ENCODE results near the gene ALK.

DNA sequence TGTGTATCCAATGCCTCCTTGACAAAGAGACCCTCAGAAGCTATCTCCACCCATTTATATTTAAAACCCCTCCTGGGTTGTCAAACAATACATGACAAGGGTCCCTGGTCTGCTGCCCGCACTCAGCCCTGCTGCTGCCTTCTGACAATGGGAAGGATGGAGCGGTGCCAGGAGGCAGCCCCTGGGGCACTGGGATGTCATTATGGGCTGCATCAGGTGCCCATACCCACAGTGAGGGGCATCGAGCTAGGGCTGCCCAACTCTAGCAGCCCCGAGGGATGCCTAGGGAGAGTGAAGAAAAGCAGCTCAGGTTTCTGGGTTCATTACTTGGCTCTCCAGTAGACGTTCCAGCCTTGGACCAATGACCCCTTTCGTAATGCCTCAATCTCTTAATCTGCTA, 301.7 kb downstream of the ALK start:
- TF ChIP-seq, protein P1, sequence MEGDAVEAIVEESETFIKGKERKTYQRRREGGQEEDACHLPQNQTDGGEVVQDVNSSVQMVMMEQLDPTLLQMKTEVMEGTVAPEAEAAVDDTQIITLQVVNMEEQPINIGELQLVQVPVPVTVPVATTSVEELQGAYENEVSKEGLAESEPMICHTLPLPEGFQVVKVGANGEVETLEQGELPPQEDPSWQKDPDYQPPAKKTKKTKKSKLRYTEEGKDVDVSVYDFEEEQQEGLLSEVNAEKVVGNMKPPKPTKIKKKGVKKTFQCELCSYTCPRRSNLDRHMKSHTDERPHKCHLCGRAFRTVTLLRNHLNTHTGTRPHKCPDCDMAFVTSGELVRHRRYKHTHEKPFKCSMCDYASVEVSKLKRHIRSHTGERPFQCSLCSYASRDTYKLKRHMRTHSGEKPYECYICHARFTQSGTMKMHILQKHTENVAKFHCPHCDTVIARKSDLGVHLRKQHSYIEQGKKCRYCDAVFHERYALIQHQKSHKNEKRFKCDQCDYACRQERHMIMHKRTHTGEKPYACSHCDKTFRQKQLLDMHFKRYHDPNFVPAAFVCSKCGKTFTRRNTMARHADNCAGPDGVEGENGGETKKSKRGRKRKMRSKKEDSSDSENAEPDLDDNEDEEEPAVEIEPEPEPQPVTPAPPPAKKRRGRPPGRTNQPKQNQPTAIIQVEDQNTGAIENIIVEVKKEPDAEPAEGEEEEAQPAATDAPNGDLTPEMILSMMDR (conservative IDR thresholded peaks at IDR 0.05; ENCODE audit: low read depth in 2 of 2), result no peak
- TF ChIP-seq STAT1 (IDR thresholded peaks at IDR 0.05; ENCODE audit: unreplicated experiment) (no peak), EZH2phosphoT487 (IDR thresholded peaks at IDR 0.05; ENCODE audit: unreplicated experiment) (no peak), EZH2 (IDR thresholded peaks at IDR 0.05; ENCODE audit: low read depth, unreplicated experiment) (no peak), POLR2AphosphoS5 (IDR thresholded peaks at IDR 0.05; ENCODE audit: low read depth) (no peak), NANOG (IDR thresholded peaks at IDR 0.05; ENCODE audit: borderline replicate concordance) (no peak), ZNF331 (CRISPR knock-in tag; IDR thresholded peaks at IDR 0.05; ENCODE audit: low read depth) (no peak), CREB1 (CRISPR knock-in tag; IDR thresholded peaks at IDR 0.05; ENCODE audit: low read depth) (no peak)
- TF ChIP-seq, protein P2, sequence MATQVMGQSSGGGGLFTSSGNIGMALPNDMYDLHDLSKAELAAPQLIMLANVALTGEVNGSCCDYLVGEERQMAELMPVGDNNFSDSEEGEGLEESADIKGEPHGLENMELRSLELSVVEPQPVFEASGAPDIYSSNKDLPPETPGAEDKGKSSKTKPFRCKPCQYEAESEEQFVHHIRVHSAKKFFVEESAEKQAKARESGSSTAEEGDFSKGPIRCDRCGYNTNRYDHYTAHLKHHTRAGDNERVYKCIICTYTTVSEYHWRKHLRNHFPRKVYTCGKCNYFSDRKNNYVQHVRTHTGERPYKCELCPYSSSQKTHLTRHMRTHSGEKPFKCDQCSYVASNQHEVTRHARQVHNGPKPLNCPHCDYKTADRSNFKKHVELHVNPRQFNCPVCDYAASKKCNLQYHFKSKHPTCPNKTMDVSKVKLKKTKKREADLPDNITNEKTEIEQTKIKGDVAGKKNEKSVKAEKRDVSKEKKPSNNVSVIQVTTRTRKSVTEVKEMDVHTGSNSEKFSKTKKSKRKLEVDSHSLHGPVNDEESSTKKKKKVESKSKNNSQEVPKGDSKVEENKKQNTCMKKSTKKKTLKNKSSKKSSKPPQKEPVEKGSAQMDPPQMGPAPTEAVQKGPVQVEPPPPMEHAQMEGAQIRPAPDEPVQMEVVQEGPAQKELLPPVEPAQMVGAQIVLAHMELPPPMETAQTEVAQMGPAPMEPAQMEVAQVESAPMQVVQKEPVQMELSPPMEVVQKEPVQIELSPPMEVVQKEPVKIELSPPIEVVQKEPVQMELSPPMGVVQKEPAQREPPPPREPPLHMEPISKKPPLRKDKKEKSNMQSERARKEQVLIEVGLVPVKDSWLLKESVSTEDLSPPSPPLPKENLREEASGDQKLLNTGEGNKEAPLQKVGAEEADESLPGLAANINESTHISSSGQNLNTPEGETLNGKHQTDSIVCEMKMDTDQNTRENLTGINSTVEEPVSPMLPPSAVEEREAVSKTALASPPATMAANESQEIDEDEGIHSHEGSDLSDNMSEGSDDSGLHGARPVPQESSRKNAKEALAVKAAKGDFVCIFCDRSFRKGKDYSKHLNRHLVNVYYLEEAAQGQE (IDR thresholded peaks at IDR 0.05; ENCODE audit: unreplicated experiment), result no peak
- TF ChIP-seq, protein P3, sequence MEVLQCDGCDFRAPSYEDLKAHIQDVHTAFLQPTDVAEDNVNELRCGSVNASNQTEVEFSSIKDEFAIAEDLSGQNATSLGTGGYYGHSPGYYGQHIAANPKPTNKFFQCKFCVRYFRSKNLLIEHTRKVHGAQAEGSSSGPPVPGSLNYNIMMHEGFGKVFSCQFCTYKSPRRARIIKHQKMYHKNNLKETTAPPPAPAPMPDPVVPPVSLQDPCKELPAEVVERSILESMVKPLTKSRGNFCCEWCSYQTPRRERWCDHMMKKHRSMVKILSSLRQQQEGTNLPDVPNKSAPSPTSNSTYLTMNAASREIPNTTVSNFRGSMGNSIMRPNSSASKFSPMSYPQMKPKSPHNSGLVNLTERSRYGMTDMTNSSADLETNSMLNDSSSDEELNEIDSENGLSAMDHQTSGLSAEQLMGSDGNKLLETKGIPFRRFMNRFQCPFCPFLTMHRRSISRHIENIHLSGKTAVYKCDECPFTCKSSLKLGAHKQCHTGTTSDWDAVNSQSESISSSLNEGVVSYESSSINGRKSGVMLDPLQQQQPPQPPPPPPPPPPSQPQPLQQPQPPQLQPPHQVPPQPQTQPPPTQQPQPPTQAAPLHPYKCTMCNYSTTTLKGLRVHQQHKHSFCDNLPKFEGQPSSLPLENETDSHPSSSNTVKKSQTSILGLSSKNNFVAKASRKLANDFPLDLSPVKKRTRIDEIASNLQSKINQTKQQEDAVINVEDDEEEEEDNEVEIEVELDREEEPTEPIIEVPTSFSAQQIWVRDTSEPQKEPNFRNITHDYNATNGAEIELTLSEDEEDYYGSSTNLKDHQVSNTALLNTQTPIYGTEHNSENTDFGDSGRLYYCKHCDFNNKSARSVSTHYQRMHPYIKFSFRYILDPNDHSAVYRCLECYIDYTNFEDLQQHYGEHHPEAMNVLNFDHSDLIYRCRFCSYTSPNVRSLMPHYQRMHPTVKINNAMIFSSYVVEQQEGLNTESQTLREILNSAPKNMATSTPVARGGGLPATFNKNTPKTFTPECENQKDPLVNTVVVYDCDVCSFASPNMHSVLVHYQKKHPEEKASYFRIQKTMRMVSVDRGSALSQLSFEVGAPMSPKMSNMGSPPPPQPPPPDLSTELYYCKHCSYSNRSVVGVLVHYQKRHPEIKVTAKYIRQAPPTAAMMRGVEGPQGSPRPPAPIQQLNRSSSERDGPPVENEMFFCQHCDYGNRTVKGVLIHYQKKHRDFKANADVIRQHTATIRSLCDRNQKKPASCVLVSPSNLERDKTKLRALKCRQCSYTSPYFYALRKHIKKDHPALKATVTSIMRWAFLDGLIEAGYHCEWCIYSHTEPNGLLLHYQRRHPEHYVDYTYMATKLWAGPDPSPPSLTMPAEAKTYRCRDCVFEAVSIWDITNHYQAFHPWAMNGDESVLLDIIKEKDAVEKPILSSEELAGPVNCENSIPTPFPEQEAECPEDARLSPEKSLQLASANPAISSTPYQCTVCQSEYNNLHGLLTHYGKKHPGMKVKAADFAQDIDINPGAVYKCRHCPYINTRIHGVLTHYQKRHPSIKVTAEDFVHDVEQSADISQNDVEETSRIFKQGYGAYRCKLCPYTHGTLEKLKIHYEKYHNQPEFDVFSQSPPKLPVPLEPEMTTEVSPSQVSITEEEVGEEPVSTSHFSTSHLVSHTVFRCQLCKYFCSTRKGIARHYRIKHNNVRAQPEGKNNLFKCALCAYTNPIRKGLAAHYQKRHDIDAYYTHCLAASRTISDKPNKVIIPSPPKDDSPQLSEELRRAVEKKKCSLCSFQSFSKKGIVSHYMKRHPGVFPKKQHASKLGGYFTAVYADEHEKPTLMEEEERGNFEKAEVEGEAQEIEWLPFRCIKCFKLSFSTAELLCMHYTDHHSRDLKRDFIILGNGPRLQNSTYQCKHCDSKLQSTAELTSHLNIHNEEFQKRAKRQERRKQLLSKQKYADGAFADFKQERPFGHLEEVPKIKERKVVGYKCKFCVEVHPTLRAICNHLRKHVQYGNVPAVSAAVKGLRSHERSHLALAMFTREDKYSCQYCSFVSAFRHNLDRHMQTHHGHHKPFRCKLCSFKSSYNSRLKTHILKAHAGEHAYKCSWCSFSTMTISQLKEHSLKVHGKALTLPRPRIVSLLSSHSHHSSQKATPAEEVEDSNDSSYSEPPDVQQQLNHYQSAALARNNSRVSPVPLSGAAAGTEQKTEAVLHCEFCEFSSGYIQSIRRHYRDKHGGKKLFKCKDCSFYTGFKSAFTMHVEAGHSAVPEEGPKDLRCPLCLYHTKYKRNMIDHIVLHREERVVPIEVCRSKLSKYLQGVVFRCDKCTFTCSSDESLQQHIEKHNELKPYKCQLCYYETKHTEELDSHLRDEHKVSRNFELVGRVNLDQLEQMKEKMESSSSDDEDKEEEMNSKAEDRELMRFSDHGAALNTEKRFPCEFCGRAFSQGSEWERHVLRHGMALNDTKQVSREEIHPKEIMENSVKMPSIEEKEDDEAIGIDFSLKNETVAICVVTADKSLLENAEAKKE (CRISPR knock-in tag; IDR thresholded peaks at IDR 0.05), result no peak
